KMS-11 (cell line): ENCODE data around the gene NAA15.

Experiments
- H2AFZ ChIP-seq: fragments of 200-600 bp; sonication (generic); 2 replicates; pipeline ENCODE4 v1.6.1; 2016; ENCODE audit warnings: antibody characterized with exemption, mixed run types, low read depth
- H3K27ac ChIP-seq: fragments of 200-600 bp; sonication (generic); 2 replicates; pipeline ENCODE4 v1.6.1; 2016; ENCODE audit warnings: mild to moderate bottlenecking, mixed run types
- H3K27me3 ChIP-seq: fragments of 200-600 bp; sonication (generic); 2 replicates; pipeline ENCODE4 v1.6.1; 2017; ENCODE audit warnings: mild to moderate bottlenecking, low read depth, mixed run types, moderate library complexity; ENCODE audit not compliant: insufficient read depth
- H3K36me3 ChIP-seq: fragments of 200-600 bp; sonication (generic); 2 replicates; pipeline ENCODE4 v1.6.1; 2017; ENCODE audit warnings: mild to moderate bottlenecking, mixed run types; ENCODE audit not compliant: insufficient read depth
- H3K4me1 ChIP-seq: fragments of 200-600 bp; sonication (generic); 2 replicates; pipeline ENCODE4 v1.6.1; 2016; ENCODE audit warnings: mild to moderate bottlenecking, low read depth, mixed run types; ENCODE audit not compliant: poor library complexity, severe bottlenecking
- H3K4me2 ChIP-seq: fragments of 200-600 bp; sonication (generic); 2 replicates; pipeline ENCODE4 v1.7.0; 2016; ENCODE audit warnings: mild to moderate bottlenecking, mixed run types
- H3K4me3 ChIP-seq: fragments of 200-600 bp; sonication (generic); IDR thresholded peaks from 2 replicates; pipeline ENCODE4 v1.6.1; 2017; ENCODE audit warnings: low read depth, low read length, mixed read lengths; ENCODE audit not compliant: insufficient read depth
- H3K79me2 ChIP-seq: fragments of 200-600 bp; sonication (generic); 2 replicates; pipeline ENCODE4 v1.6.1; 2016; ENCODE audit warnings: low read depth, mixed run types; ENCODE audit not compliant: insufficient read depth
- H3K9ac ChIP-seq: fragments of 200-600 bp; sonication (generic); 2 replicates; pipeline ENCODE4 v1.6.1; 2016; ENCODE audit warnings: mild to moderate bottlenecking, mixed run types
- H4K20me1 ChIP-seq: fragments of 200-600 bp; sonication (generic); 2 replicates; pipeline ENCODE4 v1.6.1; 2016; ENCODE audit warnings: mild to moderate bottlenecking, mixed run types; ENCODE audit not compliant: insufficient read depth
- CTCF ChIP-seq: fragments of 200-600 bp; sonication (generic); conservative IDR thresholded peaks from 2 replicates; pipeline ENCODE4 v1.6.1; 2017; ENCODE audit warnings: low read depth, mild to moderate bottlenecking, antibody characterized with exemption, low read length, moderate library complexity, mixed read lengths

Gene NAA15

GRCh38 chr4:139453041-139453370 lies 151.7 kb downstream of the NAA15 start:
- H3K4me2 ChIP-seq: peak overlapping the region; percentile 50
- H3K4me1 ChIP-seq: peaks cover 49% of the 10 kb centered on the region
- peak; percentile 74 for TF ChIP-seq CTCF
- H3K79me2 ChIP-seq: peaks cover 40% of the 10 kb centered on the region; the same call in 1 of the 2 replicates
- H3K9ac ChIP-seq: peak overlapping the region; percentile 85
- no peaks in the 10 kb centered on the region for H3K27me3 ChIP-seq
- no peak overlapping the region for H3K4me3 ChIP-seq
- H3K36me3 ChIP-seq: no peaks in the 10 kb centered on the region
- peak overlapping the region; percentile 93 for H3K27ac ChIP-seq
- no peaks in the 10 kb centered on the region for H4K20me1 ChIP-seq
- H2AFZ ChIP-seq: peak overlapping the region; percentile 83

GRCh38 chr4:139453371-139454110 lies 152.2 kb downstream of the NAA15 start:
- peaks cover 46% of the 10 kb centered on the region; the same call in 1 of the 2 replicates for H3K79me2 ChIP-seq
- H3K4me3 ChIP-seq: peak overlapping the region; percentile 38
- peak overlapping the region; percentile 83 for H2AFZ ChIP-seq
- peak; percentile 31; the same call in 1 of the 2 replicates for TF ChIP-seq CTCF
- no peaks in the 10 kb centered on the region for H4K20me1 ChIP-seq
- peak overlapping the region; percentile 93 for H3K27ac ChIP-seq
- H3K36me3 ChIP-seq: no peaks in the 10 kb centered on the region
- peak overlapping the region; percentile 50 for H3K4me2 ChIP-seq
- H3K4me1 ChIP-seq: peaks cover 53% of the 10 kb centered on the region
- no peaks in the 10 kb centered on the region for H3K27me3 ChIP-seq
- H3K9ac ChIP-seq: peak overlapping the region; percentile 85

DNA sequence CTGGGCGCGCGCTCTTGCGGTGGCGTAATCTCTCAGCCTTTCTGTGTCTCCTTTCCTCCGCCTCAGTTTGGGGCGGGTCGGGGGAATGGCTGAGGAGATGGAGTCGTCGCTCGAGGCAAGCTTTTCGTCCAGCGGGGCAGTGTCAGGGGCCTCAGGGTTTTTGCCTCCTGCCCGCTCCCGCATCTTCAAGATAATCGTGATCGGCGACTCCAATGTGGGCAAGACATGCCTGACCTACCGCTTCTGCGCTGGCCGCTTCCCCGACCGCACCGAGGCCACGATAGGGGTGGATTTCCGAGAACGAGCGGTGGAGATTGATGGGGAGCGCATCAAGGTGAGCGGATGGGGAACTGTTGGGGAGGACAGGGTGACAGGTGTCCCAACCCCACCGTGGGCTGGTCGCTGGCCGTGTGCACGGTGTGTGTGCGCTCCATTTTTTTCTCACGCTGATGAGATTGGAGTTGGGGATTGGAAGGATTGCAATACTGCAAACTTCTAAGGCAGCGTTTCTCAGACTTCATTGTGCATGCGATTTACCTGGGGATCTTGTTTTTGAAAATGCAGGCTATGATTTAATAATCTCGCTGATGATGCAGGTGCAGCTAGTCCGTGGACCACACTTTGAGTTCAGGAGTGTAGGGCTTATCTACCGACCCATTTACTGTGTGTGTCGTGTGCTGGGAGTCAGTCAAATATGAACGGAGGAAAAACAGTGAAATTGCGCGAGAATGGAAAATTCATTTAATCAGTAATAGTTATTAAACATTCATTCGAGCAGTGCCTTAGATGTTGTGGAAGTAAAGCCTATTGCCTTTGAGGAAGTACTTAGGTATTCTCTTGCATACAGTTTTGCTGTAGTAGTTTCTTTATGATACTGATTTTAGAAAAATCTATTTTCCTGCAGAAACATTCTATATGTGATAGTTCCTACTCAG lies 153.1 kb downstream of the NAA15 start, which contains the start of gene RAB33B:
RAB33B (plus strand) TSS at position 11 of the 935 bp plus-strand sequence; CDS start at position 86, 75 bp downstream.
- Histone ChIP-seq H3K79me2 (peaks cover 52% of the 10 kb centered on the region; the same call in 1 of the 2 replicates), H3K27ac (peak within 1 kb of the TSS; percentile 93), H3K9ac (peak within 1 kb of the TSS; percentile 85), H2AFZ (peak within 1 kb of the TSS; percentile 83), H3K4me2 (peak within 1 kb of the TSS; percentile 66), H3K4me1 (peaks cover 58% of the 10 kb centered on the region), H3K27me3 (no peaks in the 10 kb centered on the region), H4K20me1 (no peaks in the 10 kb centered on the region), H3K4me3 (peak within 1 kb of the TSS; percentile 38), H3K36me3 (no peaks in the 10 kb centered on the region)
- no peak for TF ChIP-seq CTCF

DNA sequence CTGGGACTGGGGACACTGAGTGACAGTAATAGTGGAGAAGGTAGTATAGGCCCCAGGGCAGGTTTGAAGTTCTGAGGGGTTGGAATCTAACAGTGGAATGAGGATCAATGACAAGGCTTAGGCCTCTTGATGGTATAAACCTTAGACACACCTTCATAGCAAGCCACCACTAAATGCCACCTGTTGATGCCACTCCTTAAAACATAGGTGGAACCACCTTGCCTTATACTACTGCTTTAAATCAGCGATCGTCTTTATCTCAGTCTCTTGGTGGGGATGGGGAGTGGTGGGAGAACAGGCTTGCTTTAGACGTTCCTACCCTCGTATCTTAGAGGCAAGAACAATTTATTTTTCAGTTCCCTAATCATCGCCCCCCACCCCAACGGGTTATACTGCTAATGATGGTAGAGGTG lies 153.8 kb downstream of the NAA15 start:
- no peak overlapping the region for H3K4me3 ChIP-seq
- H3K9ac ChIP-seq: peak overlapping the region; percentile 85; the same call in 1 of the 2 replicates
- no peak overlapping the region for H3K27ac ChIP-seq
- peaks cover 58% of the 10 kb centered on the region; the same call in 1 of the 2 replicates for H3K79me2 ChIP-seq
- no peaks in the 10 kb centered on the region for H3K27me3 ChIP-seq
- H3K36me3 ChIP-seq: no peaks in the 10 kb centered on the region
- H2AFZ ChIP-seq: no peak overlapping the region
- no peak for TF ChIP-seq CTCF
- H3K4me2 ChIP-seq: peak overlapping the region; percentile 66
- peaks cover 58% of the 10 kb centered on the region for H3K4me1 ChIP-seq
- no peaks in the 10 kb centered on the region for H4K20me1 ChIP-seq
